GM23338 (cell line): ENCODE measurements around the gene ADGRL1.
"Not testable (repeated sequence)": the region's sequence is repeated elsewhere in the genome, so short reads cannot be mapped to it uniquely, and the experiment has no call there.

Source experiments
- CREB1 ChIP-seq: fragments of 250-450 bp; sonication (Bioruptor Pico); IDR thresholded peaks from 2 replicates; pipeline ENCODE4 v1.5.0; 2020; ENCODE audit warnings: low read depth, mild to moderate bottlenecking, moderate library complexity
- CTCF ChIP-seq, 2 experiments: fragments of 200-600 bp in 1 of 2; sonication (generic) in 1 of 2; conservative IDR thresholded peaks; 2 replicates each; pipeline versions ENCODE4 v1.5.1 to v1.6.1; 2016 to 2017; ENCODE audit warnings: antibody characterized with exemption in 2 of 2, low read depth in 2 of 2, mild to moderate bottlenecking in 2 of 2, moderate library complexity in 1 of 2
- ETS1 ChIP-seq: IDR thresholded peaks from 2 replicates; pipeline ENCODE4 v1.6.1; 2016; ENCODE audit warnings: antibody characterized with exemption
- EZH2 ChIP-seq: fragments of 200-600 bp; sonication (generic); IDR thresholded peaks from one replicate; pipeline ENCODE4 v1.8.0; 2017; ENCODE audit warnings: antibody characterized with exemption, mild to moderate bottlenecking, low read depth; ENCODE audit not compliant: unreplicated experiment
- EZH2phosphoT487 ChIP-seq: fragments of 200-600 bp; sonication (generic); IDR thresholded peaks from one replicate; pipeline ENCODE4 v1.8.1; 2018; ENCODE audit warnings: antibody characterized with exemption; ENCODE audit not compliant: unreplicated experiment
- JUNB ChIP-seq: IDR thresholded peaks from one replicate; pipeline ENCODE4 v1.6.1; 2016; ENCODE audit warnings: antibody characterized with exemption; ENCODE audit not compliant: unreplicated experiment
- POLR2AphosphoS5 ChIP-seq: IDR thresholded peaks from 2 replicates; pipeline ENCODE4 v1.6.1; 2016; ENCODE audit warnings: antibody characterized with exemption, low read depth
- REST ChIP-seq: IDR thresholded peaks from one replicate; pipeline ENCODE4 v1.6.1; 2018; ENCODE audit warnings: antibody characterized with exemption; ENCODE audit not compliant: unreplicated experiment
- ZNF114 ChIP-seq: fragments of 250-450 bp; sonication (Bioruptor Pico); IDR thresholded peaks from 2 replicates; pipeline ENCODE4 v1.5.0; 2020; ENCODE audit warnings: mild to moderate bottlenecking, moderate library complexity

GRCh38 chr19:14196105-14196504 is 9.9 kb downstream of the ADGRL1 start:
- peak; percentile 76 to 82 for TF ChIP-seq CTCF (conservative IDR thresholded peaks at IDR 0.05; ENCODE audit: low read depth in 2 of 2)
- TF ChIP-seq EZH2phosphoT487; POLR2AphosphoS5; REST; EZH2; ZNF114 (CRISPR knock-in tag); CREB1 (CRISPR knock-in tag); ETS1; JUNB: not testable (repeated sequence)
